Effector CD8-positive, alpha-beta T cell (primary cell): ENCODE data around the gene C4orf50.
"Not testable (repeated sequence)": the region's sequence is repeated elsewhere in the genome, so short reads cannot be mapped to it uniquely, and the experiment has no call there.

Experiments used
- DNase-seq: peaks from one replicate; lab custom pipeline; 2025; lab: John Stamatoyannopoulos, UW

C4orf50 gene

GRCh38 chr4:5858020-5858769 is 160.0 kb downstream of the C4orf50 start:
- DNase-seq: no peak

- no peak for DNase-seq
Measured at GRCh38 chr4:5857199-5857598, 161.0 kb downstream of the C4orf50 start.

- DNase-seq: not testable (repeated sequence)
Measured at GRCh38 chr4:5856362-5856761, 161.9 kb downstream of the C4orf50 start.

- no peak for DNase-seq
Measured at GRCh38 chr4:5854929-5855328, 163.3 kb downstream of the C4orf50 start.

- no peak for DNase-seq
Measured at GRCh38 chr4:5852523-5853202, 165.6 kb downstream of the C4orf50 start.

GRCh38 chr4:5851637-5852301 is 166.5 kb downstream of the C4orf50 start:
- no peak for DNase-seq
